Activated naive CD8-positive, alpha-beta T cell treated with anti-CD3 and anti-CD28 coated beads, Interleukin-2, amount 10 ng/mL, durations not matched to agents 7 days and 5 days (primary cell): Measurements from ENCODE around the gene EEF1AKMT2. TPM values are rescaled to one million over a fixed set of nuclear protein-coding genes. Genes with fewer than 3 reads are reported as not detected.

Experiments
- ATAC-seq: fragments of 150-1000 bp; cut with Tn5 transposase; one replicate; pipeline ENCODE4 v1.10.0; 2021; ENCODE audit warnings: low read depth, moderate library complexity
- POLR2A ChIA-PET: fragments of 350-600 bp; sonication (Branson Sonifier 250); formaldehyde crosslinking; loops from one replicate; lab custom pipeline; 2021; ENCODE audit warnings: antibody characterized with exemption; lab: Charles Lee
- DNase-seq: peaks from one replicate; pipeline ENCODE4 v3.0.0; 2021
- H3K27ac Mint-ChIP-seq: one replicate; pipeline ENCODE4 v1.8.0; 2022; ENCODE audit warnings: mild to moderate bottlenecking, mixed read lengths
- H3K27me3 Mint-ChIP-seq: one replicate; pipeline ENCODE4 v1.8.0; 2022; ENCODE audit warnings: mild to moderate bottlenecking, moderate library complexity, mixed read lengths
- H3K36me3 Mint-ChIP-seq: one replicate; pipeline ENCODE4 v1.8.0; 2021; ENCODE audit warnings: mild to moderate bottlenecking, mixed read lengths
- H3K4me1 Mint-ChIP-seq: one replicate; pipeline ENCODE4 v1.8.0; 2021; ENCODE audit warnings: mixed read lengths
- H3K4me3 Mint-ChIP-seq: one replicate; pipeline ENCODE4 v1.8.0; 2022; ENCODE audit warnings: mild to moderate bottlenecking, moderate library complexity, mixed read lengths
- H3K9me3 Mint-ChIP-seq: one replicate; pipeline ENCODE4 v1.8.0; 2021; ENCODE audit warnings: mixed read lengths
- total RNA-seq, 2 experiments: library from RNA; stranded (reverse); gene quantifications; one replicate each; pipeline ENCODE4 v1.2.3, GENCODE V29; 2021

EEF1AKMT2 gene
- total RNA-seq, 2 experiments from 2014 or later: 22.0 to 22.8 TPM

- H3K4me3 Mint-ChIP-seq: peak overlapping the region; percentile 65
- peaks cover 3% of the 10 kb centered on the region for H3K36me3 Mint-ChIP-seq
- ATAC-seq (no peak), DNase-seq (no peak)
- peaks cover 16% of the 10 kb centered on the region for H3K27me3 Mint-ChIP-seq
- no peak overlapping the region for H3K27ac Mint-ChIP-seq
- peaks cover 42% of the 10 kb centered on the region for H3K4me1 Mint-ChIP-seq
- POLR2A ChIA-PET: interaction anchor here (0.9 to 2.5 kb wide), 8 partner anchors 22 to 201 kb away, joined by 3 to 12 read pairs (median 6); no protein-coding TSS in a partner anchor
- no peaks in the 10 kb centered on the region for H3K9me3 Mint-ChIP-seq
These were observed 51.1 kb downstream of the EEF1AKMT2 start for GRCh38 chr10:124740369-124741280.

- Mint-ChIP-seq H3K9me3 (no peaks in the 10 kb centered on the region), H3K36me3 (peaks cover 3% of the 10 kb centered on the region), H3K27me3 (peaks cover 16% of the 10 kb centered on the region), H3K4me3 (no peak overlapping the region), H3K27ac (no peak overlapping the region), H3K4me1 (peaks cover 46% of the 10 kb centered on the region)
- no peak for ATAC-seq
- POLR2A ChIA-PET: no interaction called here
- DNase-seq: no peak
These were observed 51.7 kb downstream of the EEF1AKMT2 start for GRCh38 chr10:124739986-124740368.

- H3K9me3 Mint-ChIP-seq: no peaks in the 10 kb centered on the region
- DNase-seq: no peak
- peaks cover 3% of the 10 kb centered on the region for H3K36me3 Mint-ChIP-seq
- no peak overlapping the region for H3K27ac Mint-ChIP-seq
- POLR2A ChIA-PET: interaction anchor here (0.7 kb wide), 1 partner anchor 50 kb away, joined by 3 read pairs; no protein-coding TSS in a partner anchor
- no peak for ATAC-seq
- no peak overlapping the region for H3K4me3 Mint-ChIP-seq
- peaks cover 53% of the 10 kb centered on the region for H3K4me1 Mint-ChIP-seq
- H3K27me3 Mint-ChIP-seq: peaks cover 16% of the 10 kb centered on the region
These were observed 52.4 kb downstream of the EEF1AKMT2 start for GRCh38 chr10:124739119-124739921.

GRCh38 chr10:124738441-124738840, 53.2 kb downstream of the EEF1AKMT2 start:
- H3K9me3 Mint-ChIP-seq: no peaks in the 10 kb centered on the region
- peaks cover 60% of the 10 kb centered on the region for H3K4me1 Mint-ChIP-seq
- no peak overlapping the region for H3K27ac Mint-ChIP-seq
- ATAC-seq (no peak), DNase-seq (no peak)
- H3K4me3 Mint-ChIP-seq: no peak overlapping the region
- H3K27me3 Mint-ChIP-seq: peaks cover 16% of the 10 kb centered on the region
- peaks cover 3% of the 10 kb centered on the region for H3K36me3 Mint-ChIP-seq
- POLR2A ChIA-PET: no interaction called here

GRCh38 chr10:124737708-124738107, 54.0 kb downstream of the EEF1AKMT2 start:
- Mint-ChIP-seq H3K4me3 (no peak overlapping the region), H3K4me1 (peaks cover 64% of the 10 kb centered on the region), H3K9me3 (no peaks in the 10 kb centered on the region), H3K36me3 (peaks cover 6% of the 10 kb centered on the region), H3K27ac (no peak overlapping the region), H3K27me3 (peaks cover 14% of the 10 kb centered on the region)
- POLR2A ChIA-PET: no interaction called here
- ATAC-seq (no peak), DNase-seq (no peak)

GRCh38 chr10:124737221-124737620, 54.5 kb downstream of the EEF1AKMT2 start:
- POLR2A ChIA-PET: interaction anchor here (0.6 kb wide), 1 partner anchor 292 kb away, joined by 3 read pairs; no protein-coding TSS in a partner anchor
- Mint-ChIP-seq H3K36me3 (peaks cover 6% of the 10 kb centered on the region), H3K27me3 (peaks cover 9% of the 10 kb centered on the region), H3K4me1 (peaks cover 61% of the 10 kb centered on the region), H3K9me3 (no peaks in the 10 kb centered on the region), H3K4me3 (no peak overlapping the region), H3K27ac (no peak overlapping the region)
- no peak for DNase-seq
- no peak for ATAC-seq

- ATAC-seq (no peak), DNase-seq (no peak)
- Mint-ChIP-seq H3K27ac (no peak overlapping the region), H3K4me3 (no peak overlapping the region), H3K27me3 (peaks cover 9% of the 10 kb centered on the region), H3K9me3 (no peaks in the 10 kb centered on the region), H3K36me3 (peaks cover 6% of the 10 kb centered on the region), H3K4me1 (peaks cover 61% of the 10 kb centered on the region)
- POLR2A ChIA-PET: interaction anchor here (0.6 kb wide), 1 partner anchor 292 kb away, joined by 3 read pairs; no protein-coding TSS in a partner anchor
These were observed 55.1 kb downstream of the EEF1AKMT2 start for GRCh38 chr10:124736491-124737136.

GRCh38 chr10:124735491-124736286, 56.0 kb downstream of the EEF1AKMT2 start:
- H3K4me3 Mint-ChIP-seq: no peak overlapping the region
- H3K27ac Mint-ChIP-seq: no peak overlapping the region
- H3K4me1 Mint-ChIP-seq: peaks cover 54% of the 10 kb centered on the region
- peaks cover 6% of the 10 kb centered on the region for H3K36me3 Mint-ChIP-seq
- DNase-seq: no peak
- no peak for ATAC-seq
- H3K9me3 Mint-ChIP-seq: no peaks in the 10 kb centered on the region
- peaks cover 9% of the 10 kb centered on the region for H3K27me3 Mint-ChIP-seq
- POLR2A ChIA-PET: interaction anchor here (1.3 kb wide), 1 partner anchor 9 kb away, joined by 3 read pairs; no protein-coding TSS in a partner anchor

GRCh38 chr10:124734311-124735166, 57.1 kb downstream of the EEF1AKMT2 start:
- Mint-ChIP-seq H3K27ac (peak overlapping the region; percentile 61), H3K36me3 (peaks cover 8% of the 10 kb centered on the region), H3K9me3 (no peaks in the 10 kb centered on the region), H3K4me3 (peak overlapping the region; percentile 18), H3K27me3 (peaks cover 3% of the 10 kb centered on the region), H3K4me1 (peaks cover 48% of the 10 kb centered on the region)
- peak; percentile 52 for ATAC-seq
- POLR2A ChIA-PET: interaction anchor here (1.0 to 1.6 kb wide), 4 partner anchors 10 to 38 kb away, joined by 3 to 11 read pairs (median 4); no protein-coding TSS in a partner anchor
- no peak for DNase-seq

GRCh38 chr10:124733571-124734245, 58.0 kb downstream of the EEF1AKMT2 start:
- Mint-ChIP-seq H3K27me3 (no peaks in the 10 kb centered on the region), H3K36me3 (peaks cover 11% of the 10 kb centered on the region)

More at GRCh38 chr10:124733571-124734245, 58.0 kb downstream of the EEF1AKMT2 start:
- peak overlapping the region; percentile 76 for H3K27ac Mint-ChIP-seq
- no peak overlapping the region for H3K4me3 Mint-ChIP-seq
- POLR2A ChIA-PET: interaction anchor here (1.0 to 1.6 kb wide), 5 partner anchors 11 to 37 kb away, joined by 3 to 11 read pairs (median 4); no protein-coding TSS in a partner anchor
- ATAC-seq (no peak), DNase-seq (no peak)
- no peaks in the 10 kb centered on the region for H3K9me3 Mint-ChIP-seq
- peaks cover 52% of the 10 kb centered on the region for H3K4me1 Mint-ChIP-seq
